ENCODE results near the gene SGCA. TPM values are rescaled to one million over a fixed set of nuclear protein-coding genes. Genes with fewer than 3 reads are reported as not detected.

SGCA gene
- total RNA-seq, 4 donors from 2014 or later = 58.1 to 145 (median 93.4) TPM

DNA sequence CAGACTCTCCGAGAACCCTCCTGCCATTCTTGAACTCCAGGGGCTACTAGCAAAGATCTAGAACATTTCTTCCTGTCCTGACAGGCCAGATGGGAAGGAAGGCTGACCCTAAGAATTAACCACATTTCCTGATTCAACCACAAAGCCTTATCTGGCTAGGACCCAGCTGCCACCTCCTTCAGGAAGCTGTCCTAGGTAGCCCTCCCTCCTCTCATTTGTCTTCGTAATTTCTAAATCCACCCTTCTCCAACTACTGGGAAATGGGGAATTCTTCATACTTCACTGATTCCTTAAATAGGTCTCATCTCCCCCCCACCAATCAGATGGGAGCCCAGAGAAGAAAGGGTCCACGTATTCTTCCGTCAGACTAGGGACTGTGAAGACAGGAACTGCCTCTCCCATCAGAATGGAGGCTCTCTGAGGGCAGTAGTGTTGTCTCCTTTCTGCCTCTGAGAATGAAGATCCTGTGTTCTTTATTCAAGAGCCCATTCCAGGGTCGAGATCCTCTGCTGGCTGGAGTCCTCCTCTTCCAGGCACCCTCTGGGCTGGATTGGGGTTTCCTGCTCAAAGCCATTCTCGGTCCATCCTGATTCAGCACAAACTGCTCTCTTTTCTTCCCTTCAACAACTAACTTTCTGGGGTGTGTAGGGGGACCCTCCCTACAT, 38.0 kb upstream of the SGCA start:
- TF ChIP-seq POLR2A (IDR thresholded peaks at IDR 0.05) (no peak), POLR2AphosphoS5 (IDR thresholded peaks at IDR 0.05) (no peak), EP300 (IDR thresholded peaks at IDR 0.05) (no peak)
- TF ChIP-seq, protein P1, sequence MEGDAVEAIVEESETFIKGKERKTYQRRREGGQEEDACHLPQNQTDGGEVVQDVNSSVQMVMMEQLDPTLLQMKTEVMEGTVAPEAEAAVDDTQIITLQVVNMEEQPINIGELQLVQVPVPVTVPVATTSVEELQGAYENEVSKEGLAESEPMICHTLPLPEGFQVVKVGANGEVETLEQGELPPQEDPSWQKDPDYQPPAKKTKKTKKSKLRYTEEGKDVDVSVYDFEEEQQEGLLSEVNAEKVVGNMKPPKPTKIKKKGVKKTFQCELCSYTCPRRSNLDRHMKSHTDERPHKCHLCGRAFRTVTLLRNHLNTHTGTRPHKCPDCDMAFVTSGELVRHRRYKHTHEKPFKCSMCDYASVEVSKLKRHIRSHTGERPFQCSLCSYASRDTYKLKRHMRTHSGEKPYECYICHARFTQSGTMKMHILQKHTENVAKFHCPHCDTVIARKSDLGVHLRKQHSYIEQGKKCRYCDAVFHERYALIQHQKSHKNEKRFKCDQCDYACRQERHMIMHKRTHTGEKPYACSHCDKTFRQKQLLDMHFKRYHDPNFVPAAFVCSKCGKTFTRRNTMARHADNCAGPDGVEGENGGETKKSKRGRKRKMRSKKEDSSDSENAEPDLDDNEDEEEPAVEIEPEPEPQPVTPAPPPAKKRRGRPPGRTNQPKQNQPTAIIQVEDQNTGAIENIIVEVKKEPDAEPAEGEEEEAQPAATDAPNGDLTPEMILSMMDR (IDR thresholded peaks at IDR 0.05) = no peak
- no peak overlapping the region for H3K4me3 ChIP-seq
- H3K4me1 ChIP-seq = peaks cover 0 to 55% (median 20%) of the 10 kb centered on the region in 3 donors
- no peaks in the 10 kb centered on the region for H3K27me3 ChIP-seq
- ATAC-seq = no peak
- no peaks in the 10 kb centered on the region for H3K36me3 ChIP-seq
- H3K27ac ChIP-seq = no peak overlapping the region
- H3K9me3 ChIP-seq = no peaks in the 10 kb centered on the region
- 56% methylated on average over 2 of the region's 6 CpGs; no CpG with 5 or more reads in 1 of the 2 donors for WGBS, 2 donors (ENCODE audit: low coverage in 1 of 2)

- Histone ChIP-seq H3K27me3 (no peaks in the 10 kb centered on the region), H3K36me3 (no peaks in the 10 kb centered on the region), H3K9me3 (no peaks in the 10 kb centered on the region), H3K4me1 (peaks cover 3 to 56% (median 29%) of the 10 kb centered on the region in 3 donors), H3K4me3 (peak overlapping the region in 1 of 2 donors; percentile 64), H3K27ac (peak overlapping the region in 2 of 4 donors; percentile 38 to 56)
- ATAC-seq = no peak
- TF ChIP-seq EP300 (IDR thresholded peaks at IDR 0.05) = no peak
- no peak for TF ChIP-seq POLR2AphosphoS5 (IDR thresholded peaks at IDR 0.05)
- no peak for TF ChIP-seq POLR2A (IDR thresholded peaks at IDR 0.05)
- TF ChIP-seq, protein P1 (IDR thresholded peaks at IDR 0.05) = no peak
- whole genome bisulfite sequencing, 2 donors (ENCODE audit: low coverage in 1 of 2) = 29 to 31% methylated on average over 16 to 24 of the region's 32 CpGs
These were observed 37.1 kb upstream of the SGCA start for GRCh38 chr17:50128441-50129352.

GRCh38 chr17:50129353-50129727, 36.5 kb upstream of the SGCA start:
- WGBS, 2 donors (ENCODE audit: low coverage in 1 of 2) = no CpG with 5 or more reads among the region's 31 CpGs
- Histone ChIP-seq H3K27ac (peak overlapping the region in 2 of 4 donors; percentile 38 to 56), H3K27me3 (no peaks in the 10 kb centered on the region), H3K4me3 (peak overlapping the region; percentile 36 to 64), H3K4me1 (peaks cover 3 to 57% (median 33%) of the 10 kb centered on the region in 3 donors), H3K9me3 (no peaks in the 10 kb centered on the region), H3K36me3 (peaks cover 0 to 3% of the 10 kb centered on the region in 2 donors)
- ATAC-seq = no peak
- no peak for TF ChIP-seq POLR2A (IDR thresholded peaks at IDR 0.05)
- TF ChIP-seq, protein P1 (IDR thresholded peaks at IDR 0.05) = no peak

GRCh38 chr17:50129728-50130558, 35.9 kb upstream of the SGCA start, which contains the start of gene SAMD14:
TSS of gene SAMD14 (minus strand) at chr17:50130160. CDS start at chr17:50124959, 5,201 bp downstream.
- Histone ChIP-seq H3K36me3 (peaks cover 0 to 9% of the 10 kb centered on the region in 2 donors), H3K27me3 (no peaks in the 10 kb centered on the region), H3K9me3 (no peaks in the 10 kb centered on the region), H3K4me3 (peak within 1 kb of the TSS; percentile 36 to 64), H3K4me1 (peaks cover 3 to 59% (median 33%) of the 10 kb centered on the region in 3 donors), H3K27ac (peak within 1 kb of the TSS in 2 of 4 donors; percentile 38 to 56)
- ATAC-seq = peak; percentile 38
- TF ChIP-seq POLR2A (IDR thresholded peaks at IDR 0.05) = no peak
- TF ChIP-seq, protein P1 (IDR thresholded peaks at IDR 0.05) = no peak
- no peak for TF ChIP-seq POLR2AphosphoS5 (IDR thresholded peaks at IDR 0.05)
- no peak for TF ChIP-seq EP300 (IDR thresholded peaks at IDR 0.05)
- WGBS, 2 donors (ENCODE audit: low coverage in 1 of 2) = 2 to 10% methylated on average over 2 to 9 of the region's 84 CpGs
